HG03354 (cell line): ENCODE results near the gene ZFP92.
"Not testable (repeated sequence)": the region's sequence is repeated elsewhere in the genome, so short reads cannot be mapped to it uniquely, and the experiment has no call there.

ENCODE experiments used
- ATAC-seq: cut with Tn5 transposase; IDR thresholded peaks from one replicate; pipeline ENCODE4 v1.9.1; 2021; ENCODE audit warnings: mild to moderate bottlenecking; ENCODE audit not compliant: unreplicated experiment, poor library complexity, severe bottlenecking

ZFP92 gene

DNA sequence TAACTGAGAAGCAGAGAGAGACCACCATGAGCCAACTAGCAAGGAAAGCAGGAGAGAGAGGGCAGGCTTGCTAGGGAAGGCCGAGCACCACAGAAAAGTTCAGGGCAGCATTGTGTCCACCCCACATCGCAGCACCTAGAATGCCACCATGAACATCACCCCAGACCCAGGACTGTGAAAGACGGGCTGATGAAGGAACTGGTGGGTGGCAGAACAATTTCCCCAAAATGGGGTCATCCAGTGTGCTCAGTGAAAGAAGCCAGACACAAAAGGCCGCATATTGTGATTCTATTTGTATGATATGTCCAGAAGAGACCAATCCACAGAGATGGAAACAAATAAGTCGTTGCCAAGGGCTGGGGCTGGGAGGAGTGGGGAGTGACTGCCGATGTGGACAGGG lies 26.9 kb upstream of the ZFP92 start:
- no peak for ATAC-seq

DNA sequence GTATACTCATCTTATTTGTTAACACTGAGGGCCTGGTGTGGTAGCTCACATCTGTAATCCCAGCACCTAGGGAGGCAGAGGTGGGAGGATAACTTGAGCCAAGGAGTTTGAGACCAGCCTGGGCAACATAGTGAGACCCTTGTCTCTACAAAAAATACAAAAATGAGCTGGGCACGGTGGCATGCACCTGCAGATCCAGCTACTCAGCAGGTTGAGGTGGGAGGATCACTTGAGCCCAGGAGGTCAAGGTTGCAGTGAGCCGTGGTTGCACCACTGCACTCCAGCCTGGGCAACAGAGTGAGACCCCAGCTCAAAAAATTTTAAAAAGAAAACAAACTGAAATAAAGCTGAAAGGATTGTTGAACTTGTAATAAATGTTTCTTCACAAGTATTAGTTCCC lies 26.3 kb upstream of the ZFP92 start:
- ATAC-seq = not testable (repeated sequence)

DNA sequence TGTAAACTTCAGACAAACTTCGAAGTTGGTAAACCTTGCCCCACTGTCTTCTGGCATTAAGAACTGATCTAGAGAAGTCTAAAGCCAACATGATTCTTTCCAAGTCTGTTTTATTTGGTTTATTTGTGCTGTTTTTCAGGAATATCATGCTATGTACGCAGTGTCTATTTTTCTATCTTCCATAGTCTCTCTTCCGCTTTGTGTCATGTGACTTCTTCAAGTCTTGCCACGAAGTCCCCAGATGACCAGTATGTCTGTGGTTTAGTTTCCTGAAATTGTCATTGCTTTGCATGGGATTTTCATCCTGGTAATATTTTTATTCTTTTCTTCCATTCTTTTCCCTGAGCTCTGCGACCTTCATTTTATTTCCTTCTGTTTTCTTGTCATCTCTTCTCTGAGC lies 25.2 kb upstream of the ZFP92 start:
- no peak for ATAC-seq

DNA sequence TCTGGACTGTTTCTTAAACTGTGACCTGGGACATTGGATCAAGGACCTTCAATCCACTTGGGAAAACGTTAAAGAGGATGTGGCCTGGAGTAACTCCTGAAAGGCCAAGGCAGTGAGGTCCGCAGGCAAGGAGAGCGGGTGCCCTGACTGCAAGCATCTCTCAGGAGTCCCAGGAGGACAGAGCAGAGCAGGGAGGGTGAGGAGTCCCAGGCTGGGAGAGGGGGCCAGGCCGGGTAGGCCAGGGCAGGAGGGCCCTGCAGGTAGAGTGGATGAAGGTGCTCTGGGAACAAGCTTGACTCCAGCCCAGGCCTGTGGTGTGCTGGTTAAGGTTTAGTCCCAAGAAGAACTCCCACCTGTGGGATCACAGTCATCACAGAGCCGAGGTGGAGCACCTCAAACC lies 23.9 kb upstream of the ZFP92 start:
- no peak for ATAC-seq

DNA sequence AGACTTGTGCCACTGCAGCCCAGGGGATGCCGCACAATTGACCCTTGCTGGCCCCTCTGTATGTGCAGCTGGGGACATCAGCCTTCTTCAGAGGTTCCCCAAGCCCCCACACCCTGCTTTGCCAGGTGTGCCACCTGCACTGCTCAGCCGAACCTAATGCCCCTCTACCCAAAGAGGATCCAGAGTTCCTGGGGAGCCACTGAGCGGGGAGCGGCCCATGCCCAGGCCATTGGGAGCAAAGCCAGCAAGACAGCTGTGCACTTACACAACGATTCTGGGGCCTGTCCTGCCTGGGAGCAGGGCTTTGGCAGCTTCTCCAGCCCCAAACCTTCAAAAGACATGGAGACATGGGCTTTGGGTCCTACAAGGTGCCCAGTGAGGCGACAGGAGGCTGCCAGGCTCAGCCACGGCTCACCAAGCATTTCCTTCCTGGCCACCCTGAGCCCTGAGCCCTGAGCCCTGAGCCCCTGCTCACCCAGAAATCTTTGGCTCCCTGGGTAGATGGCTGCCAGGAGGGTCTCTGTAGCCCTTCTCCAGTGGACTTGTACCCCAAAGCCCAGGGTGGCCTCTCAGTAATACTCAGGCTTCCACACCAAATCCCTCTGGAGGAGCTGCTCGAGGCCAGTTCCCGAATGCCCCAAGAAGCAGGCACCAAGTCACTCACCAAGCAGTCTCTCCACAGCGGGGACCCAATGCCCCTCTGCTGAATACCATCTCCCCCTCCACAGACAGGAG lies 23.1 kb upstream of the ZFP92 start:
- no peak for ATAC-seq

DNA sequence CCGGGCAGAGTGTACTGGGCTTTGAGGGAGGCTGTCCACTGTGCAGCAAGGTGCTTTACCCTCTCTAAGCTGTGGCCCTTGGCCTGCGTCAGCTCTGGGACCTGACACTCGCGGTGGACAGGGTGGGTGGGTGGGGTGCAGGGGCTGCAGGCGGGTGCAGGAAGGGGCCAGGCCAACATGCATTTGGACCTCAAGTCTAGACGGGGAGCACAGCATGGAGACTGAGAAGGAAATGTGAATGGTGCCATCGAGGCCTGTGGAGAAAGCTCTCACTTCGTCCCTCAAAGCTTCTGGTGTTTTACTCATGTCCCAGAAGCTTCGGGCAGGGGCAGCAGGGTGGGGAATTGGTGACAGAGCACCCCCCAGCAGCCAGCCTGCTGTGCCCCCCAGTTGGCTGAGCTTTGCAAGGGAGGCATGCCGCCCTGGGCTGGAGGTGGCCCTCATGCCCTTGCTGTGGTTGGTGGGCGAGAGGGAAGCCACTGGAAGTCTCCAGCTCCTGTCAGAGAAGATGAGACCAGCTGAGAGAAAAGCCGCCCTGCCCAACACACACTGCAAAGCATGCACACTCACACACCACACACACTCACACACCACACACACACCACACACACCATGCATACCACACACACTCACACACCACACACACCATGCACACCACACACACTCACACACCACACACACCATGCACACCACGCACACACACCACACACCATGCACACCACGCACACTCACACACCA lies 22.4 kb upstream of the ZFP92 start:
- no peak for ATAC-seq

DNA sequence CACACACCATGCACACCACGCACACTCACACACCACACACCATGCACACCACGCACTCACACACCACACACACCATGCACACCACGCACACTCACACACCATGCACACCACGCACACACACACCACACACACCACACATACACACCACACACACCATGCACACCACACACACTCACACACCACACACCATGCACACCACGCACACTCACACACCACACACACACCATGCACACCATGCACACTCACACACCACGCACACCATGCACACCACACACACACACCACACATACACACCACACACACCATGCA lies 21.9 kb upstream of the ZFP92 start:
- not testable (repeated sequence) for ATAC-seq

DNA sequence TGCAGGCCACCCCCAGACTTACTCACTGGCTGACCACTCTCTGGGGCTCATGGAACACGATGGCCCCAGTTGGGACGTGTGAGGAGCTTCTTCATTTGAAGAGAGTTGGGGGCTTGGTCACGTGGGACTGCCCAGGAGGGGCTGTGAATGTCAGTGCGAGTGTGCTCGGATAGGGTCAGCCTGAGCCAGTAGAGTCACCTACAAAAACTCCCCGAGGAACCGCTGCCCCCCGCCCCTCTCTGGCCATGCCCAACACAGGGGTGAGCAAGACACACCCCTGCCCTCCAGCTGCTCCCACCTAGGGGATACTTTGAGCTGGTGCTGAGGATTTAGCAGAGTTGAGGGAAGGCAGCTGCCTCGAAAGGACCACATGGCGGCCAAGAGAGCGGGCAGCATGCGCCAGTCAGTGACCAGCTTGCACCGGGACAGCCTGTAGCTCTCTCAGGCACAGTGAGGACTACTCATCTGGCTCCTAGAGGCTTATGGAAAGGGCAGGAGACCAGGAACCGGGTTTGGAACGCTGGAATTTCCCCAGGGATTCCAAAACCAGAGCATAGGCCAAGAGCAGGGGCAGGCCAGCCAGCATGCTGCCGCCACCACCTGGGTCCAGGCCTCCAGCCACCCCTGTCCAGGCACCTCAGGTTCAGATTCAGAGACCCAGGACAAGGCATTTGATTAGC lies 18.5 kb upstream of the ZFP92 start:
- ATAC-seq = no peak

DNA sequence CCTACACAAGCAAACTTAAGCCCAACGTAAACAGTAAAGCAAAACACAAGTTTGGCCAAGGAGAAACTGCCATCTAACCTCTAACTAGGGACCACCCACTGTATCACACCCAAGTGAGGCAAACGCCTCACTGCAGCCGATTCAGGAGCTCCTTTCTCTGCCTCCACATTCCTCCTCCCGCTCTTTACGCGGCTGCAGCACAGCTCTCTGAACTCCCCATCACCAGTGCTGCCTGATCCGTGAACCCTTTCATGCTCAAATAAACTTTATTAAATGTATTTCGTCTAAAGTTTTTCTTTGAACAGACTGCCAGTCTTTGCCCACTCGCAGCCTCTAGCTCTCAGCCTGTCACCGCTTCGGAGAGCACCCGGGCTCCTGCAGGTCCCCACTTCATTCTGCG lies 16.7 kb upstream of the ZFP92 start:
- ATAC-seq = no peak

DNA sequence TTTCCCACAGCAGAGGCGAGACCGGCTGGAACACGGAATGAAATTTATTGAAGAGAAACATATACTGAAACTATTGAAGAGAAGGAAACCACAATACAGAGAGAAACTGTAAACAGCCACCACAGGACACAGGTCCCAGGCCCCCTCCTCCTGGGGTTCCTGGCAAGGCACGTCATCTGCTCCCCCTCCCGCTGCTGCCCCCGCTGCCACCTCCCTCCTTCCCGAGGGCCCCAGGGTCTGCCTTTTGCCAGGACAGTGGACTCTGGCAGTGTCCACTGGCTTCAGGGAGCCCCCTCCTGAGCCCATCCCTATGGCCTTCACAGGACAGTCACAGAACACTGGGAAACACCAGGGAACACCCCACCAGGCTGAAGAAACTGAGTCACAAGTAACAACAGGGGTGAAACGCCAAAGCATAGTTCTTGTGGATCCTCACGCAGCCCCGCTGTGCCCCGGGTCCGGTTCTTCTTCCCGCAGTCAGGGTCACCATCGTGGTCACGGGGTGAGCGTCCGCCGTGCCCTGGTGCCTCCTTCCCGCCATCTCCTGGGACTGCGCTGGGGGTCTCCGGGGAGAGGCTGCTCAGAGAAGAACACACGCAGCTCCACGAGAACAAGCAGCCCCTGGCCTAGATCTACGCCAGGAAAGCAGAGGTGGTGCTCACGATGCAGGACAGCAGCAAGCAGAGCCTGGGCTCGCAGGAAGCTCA lies 15.5 kb upstream of the ZFP92 start:
- no peak for ATAC-seq

DNA sequence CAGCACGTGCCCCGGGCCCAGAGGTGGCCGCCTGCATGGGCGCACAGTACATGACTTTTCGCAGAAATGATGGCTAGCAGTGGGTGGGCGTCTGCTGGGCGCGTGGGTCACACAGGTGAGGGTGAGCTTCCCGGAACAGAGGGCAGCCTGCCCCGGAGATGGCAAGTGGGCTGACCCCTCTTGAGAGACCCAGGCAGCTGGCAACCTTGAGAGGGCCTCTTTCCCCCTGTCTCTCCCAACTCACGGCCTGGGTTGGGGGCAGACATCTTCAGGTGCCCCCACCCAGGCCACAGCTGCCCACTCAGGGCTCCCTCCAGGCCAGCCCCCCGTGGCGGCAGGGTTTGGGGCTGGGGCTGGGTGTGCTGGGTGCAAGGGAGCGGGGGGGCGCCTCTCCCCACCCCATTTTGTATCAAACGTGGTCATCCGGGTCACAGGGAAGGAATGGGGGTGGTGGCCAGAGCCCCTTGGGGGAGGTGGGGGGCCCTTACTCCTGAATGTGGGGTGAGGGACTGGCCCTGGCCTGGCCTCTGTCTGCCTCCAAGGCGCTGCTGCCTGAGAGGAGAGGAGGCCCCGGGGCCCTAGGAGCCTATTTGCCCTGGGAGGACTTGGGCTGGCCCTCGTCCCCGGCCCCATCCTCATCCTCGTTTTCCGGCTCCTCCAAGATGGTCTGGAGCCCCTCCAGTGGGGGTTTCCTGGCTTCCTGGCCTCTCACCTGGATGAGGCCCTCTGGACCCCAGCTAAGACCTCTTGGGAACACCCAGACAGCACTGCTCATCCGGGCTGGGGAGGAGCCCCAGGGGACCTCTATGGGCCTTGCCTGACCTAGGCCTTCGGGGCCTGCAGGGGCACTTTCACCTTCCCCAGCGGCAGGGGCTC lies 14.7 kb upstream of the ZFP92 start:
- ATAC-seq = no peak

DNA sequence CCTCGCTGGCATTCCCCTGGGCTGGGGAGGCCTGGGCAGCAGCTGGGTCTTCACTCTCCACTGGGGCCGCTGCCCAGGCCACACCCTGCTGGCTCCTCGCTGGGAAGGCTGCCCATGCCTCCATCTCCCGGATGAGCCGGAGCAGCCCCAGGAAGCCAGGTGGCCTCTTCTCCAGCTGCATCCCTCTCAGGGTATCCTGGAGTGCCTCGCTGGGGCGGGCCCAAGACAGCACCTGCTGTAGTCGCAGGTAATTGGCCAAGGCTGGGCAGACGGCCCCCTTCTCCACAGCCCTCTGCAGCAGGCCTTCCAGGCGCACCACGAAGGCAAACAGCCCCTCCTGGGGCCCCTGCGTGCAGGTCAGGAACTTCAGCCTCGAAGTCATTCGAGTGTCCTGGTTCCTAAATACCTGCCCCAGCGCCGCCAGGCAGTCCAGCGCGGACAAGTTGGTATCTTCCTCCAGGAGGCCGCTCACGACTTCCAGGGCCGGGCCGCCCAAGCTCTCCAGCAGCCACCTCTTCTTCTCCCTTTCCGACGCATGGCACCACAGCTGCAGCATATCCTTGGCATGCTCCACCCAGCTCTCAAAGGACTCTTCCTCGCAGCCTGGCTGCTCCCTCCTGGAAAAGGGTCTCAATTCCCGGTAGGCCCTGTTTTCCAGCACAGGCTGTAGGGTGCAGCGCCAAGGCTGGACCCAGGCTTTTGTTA lies 13.9 kb upstream of the ZFP92 start:
- no peak for ATAC-seq

DNA sequence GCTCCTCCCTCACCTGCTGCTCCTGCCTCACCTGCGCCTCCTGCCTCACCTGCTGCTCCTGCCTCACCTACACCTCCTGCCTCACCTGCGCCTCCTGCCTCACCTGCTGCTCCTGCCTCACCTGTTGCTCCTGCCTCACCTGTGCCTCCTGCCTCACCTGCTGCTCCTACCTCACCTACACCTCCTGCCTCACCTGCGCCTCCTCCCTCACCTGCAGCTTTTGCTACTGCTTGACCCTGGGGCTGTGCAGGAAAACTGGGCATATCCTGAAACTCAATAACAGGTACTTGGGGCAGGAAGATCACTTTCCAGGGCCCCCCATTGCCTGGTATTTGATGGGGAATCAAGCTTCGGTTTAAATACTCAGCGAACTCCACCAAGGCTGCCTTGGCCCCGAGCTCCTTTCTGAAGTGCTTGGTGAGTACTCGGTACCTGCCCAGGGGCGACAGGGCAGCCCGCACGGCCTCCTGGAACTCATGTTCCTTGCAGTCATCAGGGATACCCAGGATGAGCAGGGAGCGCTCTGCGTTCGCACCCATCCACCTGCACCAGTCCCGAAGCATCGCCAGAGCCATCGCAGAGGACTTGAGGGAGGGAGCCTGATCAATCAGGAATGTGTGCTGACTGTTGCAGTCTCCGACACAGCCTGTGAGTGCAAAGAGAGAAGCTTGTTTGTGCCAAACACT lies 12.9 kb upstream of the ZFP92 start:
- ATAC-seq = no peak

DNA sequence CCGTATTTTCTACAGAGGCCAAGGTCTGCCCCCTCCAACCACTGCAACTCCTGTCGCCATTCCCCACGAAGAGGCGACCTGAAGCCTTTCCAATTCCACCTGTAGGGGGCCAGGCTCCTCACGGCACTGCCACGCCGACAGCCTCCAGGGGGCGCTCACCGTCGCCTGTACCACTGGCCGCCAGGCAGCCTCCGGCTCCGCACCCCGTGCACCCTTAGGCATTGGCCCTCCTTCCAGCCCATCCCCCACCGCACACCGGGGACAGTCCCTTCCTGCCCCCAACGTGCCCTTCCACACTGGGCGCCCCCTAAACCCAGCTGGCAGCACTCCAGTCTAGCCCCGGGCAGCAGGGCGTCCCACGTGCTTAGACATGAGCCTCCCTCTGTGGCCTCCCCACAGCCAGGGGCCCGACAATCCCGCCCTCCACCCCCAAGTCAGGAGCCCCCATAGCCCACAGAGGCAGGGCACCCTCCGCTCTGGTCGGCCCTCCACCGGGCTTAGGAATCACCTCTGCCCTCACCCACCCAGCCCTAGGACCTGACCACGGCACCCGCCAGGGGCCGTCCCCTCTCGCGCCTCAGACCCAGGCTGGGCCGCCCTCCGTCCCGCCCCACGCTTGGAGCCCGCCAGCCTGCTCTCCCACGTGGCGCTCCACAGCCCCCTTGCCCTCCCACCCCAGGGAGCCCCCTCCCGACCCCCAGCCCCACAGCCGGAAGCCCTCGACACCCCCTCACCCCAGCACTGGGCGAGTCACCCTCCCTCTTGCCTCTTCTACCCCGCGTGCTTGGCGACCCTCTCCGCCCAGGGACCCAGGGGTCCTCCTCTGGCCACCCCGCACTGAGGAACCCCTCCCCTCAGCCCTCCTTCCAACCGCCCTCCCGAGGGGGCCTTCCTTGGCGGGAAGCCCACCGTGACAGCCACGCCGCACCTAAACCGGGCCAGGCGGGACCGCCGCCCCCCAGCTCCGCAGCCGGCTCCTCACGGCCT lies 10.8 kb upstream of the ZFP92 start:
- no peak for ATAC-seq

DNA sequence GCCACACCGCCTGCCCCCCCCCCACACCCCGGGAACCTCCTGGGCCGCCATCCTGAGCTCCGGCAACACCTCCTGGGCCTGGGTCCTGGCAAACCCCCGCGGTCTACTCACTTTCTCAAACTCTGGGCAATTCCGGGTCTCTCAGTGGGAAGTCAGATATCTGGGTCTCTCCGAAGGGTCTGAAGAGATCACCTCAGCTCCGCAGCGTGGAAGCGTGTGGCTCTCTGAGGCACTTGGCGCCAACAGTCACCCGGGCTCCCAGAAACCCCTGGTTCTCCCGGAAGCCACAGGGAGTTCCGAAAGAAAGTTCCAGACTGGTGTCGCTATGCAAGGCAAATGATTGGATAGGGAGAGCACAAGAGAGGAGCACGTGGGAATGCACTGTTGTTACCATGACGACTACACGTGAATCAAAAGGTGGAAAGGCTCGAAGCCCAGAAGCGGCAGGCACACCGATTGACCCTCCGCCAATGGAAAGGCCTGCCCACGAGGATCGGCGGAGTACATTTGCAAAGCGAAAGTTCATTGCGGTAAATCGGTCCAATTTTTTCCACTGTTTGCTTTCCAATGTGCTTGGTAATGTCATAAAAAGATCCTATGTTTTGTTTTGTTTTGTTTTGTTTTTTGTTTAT lies 10.0 kb upstream of the ZFP92 start, which contains the start of gene PNMA6E:
TSS of gene PNMA6E (minus strand) at position 218 of the 632 bp plus-strand sequence. CDS start 2,501 bp downstream, outside the sequence.
- no peak for ATAC-seq

DNA sequence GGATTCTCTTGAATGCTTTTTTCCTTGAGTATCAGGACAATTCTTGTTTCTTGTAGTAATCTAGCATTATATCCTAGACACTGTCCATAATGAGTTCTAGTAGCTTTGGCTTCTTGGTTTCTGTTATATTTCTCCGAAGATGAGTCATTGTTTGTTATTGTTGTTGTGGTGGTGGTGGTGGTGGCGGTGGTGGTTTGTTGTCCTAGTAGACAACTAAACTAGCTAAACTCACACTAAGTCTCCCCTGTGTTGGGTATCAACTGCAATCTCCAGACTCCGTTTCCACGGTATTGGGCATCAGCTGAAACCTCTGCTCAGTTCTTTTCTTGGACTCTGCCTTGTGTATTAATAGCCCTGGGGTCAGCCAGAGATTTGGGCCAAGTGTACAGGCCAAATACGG lies 6.9 kb upstream of the ZFP92 start:
- not testable (repeated sequence) for ATAC-seq

DNA sequence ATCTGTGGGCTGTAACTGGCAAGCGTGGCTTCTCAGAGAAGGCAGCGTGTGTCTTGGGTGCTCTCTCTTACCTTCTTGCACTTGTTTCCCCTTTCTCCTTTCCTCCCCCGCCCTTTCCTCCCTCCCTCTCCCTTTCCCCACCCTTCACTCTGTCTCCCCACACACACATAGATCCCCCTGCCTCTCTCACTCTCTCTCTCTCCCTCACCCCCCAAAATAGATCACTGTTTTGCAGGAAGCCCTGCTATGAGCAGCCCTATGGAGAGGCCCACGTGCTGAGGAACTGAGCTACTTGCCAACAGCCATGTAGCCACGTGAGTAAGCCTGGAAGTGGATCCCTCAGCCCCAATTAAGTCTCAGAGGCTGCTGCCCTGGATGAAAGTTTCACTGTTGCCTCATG lies 5.8 kb upstream of the ZFP92 start:
- no peak for ATAC-seq
